HG03342 (cell line): ENCODE results near the gene SSC4D.
A peak's percentile ranks its signal among the peaks of the same experiment; 100 is the strongest.
"Not testable (repeated sequence)": the region's sequence is repeated elsewhere in the genome, so short reads cannot be mapped to it uniquely, and the experiment has no call there.

ENCODE experiments used
- ATAC-seq: cut with Tn5 transposase; IDR thresholded peaks from one replicate; pipeline ENCODE4 v1.9.1; 2021; ENCODE audit warnings: mild to moderate bottlenecking, moderate library complexity; ENCODE audit not compliant: unreplicated experiment

SSC4D gene

GRCh38 chr7:76409537-76409936, at the start of gene SSC4D:
TSS of gene SSC4D (minus strand) at chr7:76409697. CDS start at chr7:76404439, 5,258 bp downstream.
- ATAC-seq: no peak

DNA sequence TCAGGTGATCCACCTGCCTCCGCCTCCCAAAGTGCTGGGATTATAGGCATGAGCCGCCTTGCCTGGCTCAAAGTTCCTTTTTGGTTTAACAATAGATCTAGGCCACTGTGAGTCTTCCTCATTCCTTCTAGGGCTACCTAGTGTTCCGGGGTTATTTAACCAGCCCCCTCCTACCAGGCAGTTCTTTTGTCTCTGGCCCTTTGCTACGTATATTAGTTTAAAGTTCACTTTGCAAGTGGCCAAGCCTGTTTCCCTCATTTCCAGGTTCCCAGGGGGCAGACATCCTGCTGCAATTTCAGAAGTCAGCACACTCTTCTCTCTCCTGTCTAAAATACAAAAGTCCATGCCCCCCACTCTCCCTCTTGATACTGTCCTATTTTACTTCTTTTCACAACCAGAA, 49.0 kb upstream of the SSC4D start:
- not testable (repeated sequence) for ATAC-seq

DNA sequence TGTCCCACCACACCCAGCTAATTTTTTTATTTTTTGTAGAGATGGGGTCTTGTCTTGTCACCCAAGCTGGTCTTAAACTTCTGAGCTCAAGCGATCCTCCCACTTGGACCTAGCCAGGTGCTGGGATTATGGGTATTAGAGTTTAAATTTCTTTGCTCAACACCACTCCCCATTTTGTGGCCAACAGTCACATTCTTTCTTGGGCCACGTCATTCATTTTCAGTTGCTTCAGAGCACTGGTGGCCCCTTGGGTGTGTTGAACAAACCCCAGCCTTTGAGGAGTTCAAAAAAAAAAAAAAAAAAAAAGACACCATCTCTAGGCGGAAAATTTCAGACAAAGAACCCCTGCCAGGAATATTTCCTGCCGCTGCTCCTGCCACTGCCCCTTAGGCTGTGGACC, 47.5 kb upstream of the SSC4D start:
- not testable (repeated sequence) for ATAC-seq

GRCh38 chr7:76445577-76446008, 36.1 kb upstream of the SSC4D start:
- peak; percentile 81 for ATAC-seq

DNA sequence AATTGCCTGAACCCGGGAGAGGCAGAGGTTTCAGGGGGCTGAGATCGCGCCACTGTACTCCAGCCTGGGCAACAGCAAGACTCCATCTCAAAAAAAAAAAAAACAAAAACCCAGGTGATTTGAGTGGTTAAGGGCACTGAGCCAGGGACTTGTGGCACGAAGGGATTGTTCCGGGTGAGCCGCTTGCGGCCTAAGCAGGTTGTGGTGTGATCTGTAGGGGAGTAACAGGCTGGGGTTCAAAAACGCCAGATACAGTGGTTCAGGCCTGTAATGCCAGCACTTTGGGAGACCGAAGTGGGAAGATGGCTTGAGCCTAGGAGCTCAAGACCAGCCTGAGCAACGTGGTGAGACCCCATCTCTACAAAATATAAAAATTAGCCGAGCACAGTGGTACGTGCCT, 34.3 kb upstream of the SSC4D start:
- ATAC-seq: not testable (repeated sequence)

GRCh38 chr7:76442664-76443446, 33.4 kb upstream of the SSC4D start:
- ATAC-seq: not testable (repeated sequence)

DNA sequence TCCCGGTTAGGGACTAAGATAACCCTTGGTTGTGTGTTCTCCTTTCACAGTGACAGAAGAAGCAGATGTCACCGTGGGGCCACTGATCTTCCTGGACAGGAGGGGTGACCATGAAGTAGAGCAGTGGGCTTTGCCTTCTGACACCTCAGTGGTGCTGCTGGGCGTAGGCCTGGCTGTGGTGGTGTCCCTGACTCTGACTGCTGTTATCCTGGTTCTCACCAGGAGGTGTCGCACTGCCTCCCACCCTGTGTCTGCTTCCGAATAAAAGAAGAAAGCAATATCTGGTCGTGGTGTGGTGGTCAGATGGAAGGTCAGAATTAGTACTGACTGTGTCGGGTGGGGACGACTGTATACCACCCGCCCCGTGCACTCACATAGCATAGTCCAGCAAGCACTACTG, 32.3 kb upstream of the SSC4D start:
- ATAC-seq: peak; percentile 41

GRCh38 chr7:76440404-76440803, 30.9 kb upstream of the SSC4D start:
- ATAC-seq: not testable (repeated sequence)

DNA sequence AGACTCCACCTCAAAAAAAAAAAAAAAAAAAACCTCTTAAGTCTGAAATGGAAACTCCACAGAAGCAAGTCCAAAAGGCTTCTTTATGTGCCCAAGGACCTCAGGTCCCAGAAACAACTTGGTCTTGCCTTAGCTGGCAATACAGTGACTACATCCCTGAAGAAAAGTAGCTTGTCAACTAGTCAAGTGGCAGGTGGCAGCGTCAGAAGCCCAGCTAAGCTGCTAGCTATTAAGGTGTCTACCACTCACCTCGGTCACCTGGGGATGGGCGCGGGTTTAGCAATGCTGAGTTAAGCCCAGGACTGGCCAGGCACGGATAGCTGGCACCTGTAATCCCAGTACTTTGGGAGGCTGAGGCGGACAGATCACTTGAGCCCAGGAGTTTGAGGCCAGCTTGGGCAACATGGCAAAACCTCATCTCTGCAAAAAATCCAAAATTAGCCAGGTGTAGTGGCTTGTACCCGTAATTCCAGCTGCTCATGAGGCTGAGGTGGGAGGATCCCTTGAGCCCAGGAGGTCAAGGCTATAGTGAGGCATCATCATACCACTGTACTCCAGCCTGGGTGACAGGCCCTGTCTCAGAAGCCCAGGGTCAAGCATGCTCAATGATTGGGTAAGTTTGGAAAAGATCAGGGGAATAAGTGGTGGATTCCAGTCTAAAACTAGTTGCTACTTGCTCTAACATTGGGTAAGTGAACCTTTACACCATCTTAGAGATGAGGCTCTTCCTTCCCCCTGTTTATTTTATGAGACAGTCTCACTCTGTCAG, 29.8 kb upstream of the SSC4D start:
- not testable (repeated sequence) for ATAC-seq

DNA sequence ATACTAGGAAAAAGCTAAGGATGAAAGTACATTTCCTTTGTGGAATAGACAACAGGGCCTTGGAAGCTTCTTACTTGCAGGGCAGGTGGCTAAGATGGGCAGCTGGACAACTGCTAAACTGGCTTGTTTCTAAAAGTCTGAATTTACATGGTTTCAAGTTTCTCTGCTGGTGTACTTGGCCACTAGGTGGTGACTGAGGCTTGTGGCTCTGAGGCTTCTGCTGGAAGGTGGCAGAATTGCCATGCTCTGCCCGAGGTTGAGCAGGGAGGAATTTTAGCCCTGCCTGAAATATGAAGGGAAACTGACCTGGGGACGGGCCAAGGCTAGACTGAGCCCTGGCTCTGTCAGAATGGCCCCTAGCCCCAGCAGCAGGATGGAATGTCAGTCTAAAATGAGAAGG, 28.4 kb upstream of the SSC4D start:
- ATAC-seq: peak; percentile 76

DNA sequence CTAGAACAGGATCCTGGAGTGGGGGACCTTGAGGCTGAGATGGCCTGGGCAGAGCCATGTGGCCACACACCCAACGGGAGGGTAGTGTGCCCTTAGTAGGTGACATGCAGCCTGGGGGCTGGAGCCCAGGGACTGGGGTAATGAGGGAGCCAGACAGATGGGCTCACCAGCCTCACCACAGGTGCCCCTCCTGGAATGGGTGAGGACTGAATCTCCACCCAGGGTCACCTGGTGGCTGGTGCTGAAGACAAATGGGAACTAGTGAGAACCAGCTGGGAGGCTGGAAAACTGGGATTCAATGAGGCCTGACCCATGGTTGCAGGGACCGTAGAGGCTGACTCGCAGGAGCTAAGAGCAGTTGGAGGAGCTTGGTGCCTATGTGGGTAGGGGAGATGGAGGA, 21.3 kb upstream of the SSC4D start:
- no peak for ATAC-seq

DNA sequence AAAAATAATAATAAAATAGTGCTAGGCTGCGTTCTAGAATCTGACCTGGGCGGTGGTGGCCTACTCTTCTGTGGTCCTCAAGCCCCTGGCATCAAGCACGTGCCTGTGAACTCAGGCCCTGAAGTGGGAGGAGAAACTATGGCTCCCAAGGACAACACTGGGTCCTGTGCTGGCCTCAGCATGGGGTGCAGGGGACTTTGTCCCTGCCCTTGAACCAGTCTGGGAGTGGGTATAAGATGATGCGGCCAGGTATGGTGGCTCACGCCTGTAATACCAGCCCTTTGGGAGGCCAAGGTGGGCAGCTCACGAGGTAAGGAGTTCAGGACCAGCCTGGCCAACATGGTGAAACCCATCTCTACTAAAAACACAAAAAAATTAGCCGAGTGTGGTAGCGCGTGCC, 20.7 kb upstream of the SSC4D start:
- ATAC-seq: no peak

GRCh38 chr7:76428868-76429805, 19.6 kb upstream of the SSC4D start:
- ATAC-seq: no peak

DNA sequence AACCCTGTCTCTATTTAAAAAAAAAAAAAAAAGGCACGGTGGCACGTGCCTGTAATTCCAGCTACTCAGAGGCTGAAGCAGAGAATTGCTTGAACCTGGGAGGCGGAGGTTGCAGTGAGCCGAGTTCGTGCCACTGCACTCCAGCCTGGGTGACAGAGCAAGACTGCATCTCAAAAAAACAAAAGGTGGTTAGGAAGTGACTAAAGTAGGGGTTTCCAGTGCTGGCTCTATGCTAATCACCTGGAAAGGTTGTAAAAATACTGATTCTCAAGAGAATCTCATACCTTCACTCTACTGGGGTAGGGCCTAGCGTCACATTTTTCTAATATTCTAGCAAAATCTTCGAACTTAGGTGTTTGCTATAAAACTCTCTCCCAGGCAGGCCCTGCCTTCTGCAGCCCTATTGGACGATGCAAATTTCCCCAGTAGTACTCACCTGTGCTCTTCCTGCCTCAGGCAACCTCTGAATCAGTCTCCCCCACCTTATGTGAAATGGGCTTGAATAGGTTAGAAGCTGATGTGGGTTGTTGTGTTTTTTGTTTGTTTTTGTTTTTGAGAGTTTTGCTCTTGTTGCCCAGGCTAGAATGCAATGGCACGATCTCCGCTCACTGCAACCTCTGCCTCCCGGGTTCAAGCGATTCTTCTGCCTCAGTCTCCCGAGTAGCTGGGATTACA, 18.8 kb upstream of the SSC4D start:
- no peak for ATAC-seq

DNA sequence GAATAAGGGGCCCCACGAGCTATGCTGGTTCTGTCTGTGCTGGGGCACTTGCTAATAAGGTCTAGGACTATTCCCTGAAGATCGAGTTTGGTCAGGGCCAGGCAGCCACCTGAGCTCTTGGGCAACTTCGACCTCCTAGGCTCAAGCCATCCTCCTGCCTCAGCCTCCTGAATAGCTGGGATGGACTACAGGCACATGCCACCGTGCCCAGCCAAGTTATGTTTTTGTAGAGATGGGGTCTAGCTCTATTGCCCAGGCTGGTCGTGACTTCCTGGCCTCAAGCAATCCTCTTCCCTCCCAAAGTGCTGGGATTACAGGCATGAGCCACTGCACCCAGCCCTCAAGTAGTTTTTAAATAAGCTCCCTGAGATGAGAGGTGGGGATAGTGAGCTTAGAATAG, 18.1 kb upstream of the SSC4D start:
- no peak for ATAC-seq

DNA sequence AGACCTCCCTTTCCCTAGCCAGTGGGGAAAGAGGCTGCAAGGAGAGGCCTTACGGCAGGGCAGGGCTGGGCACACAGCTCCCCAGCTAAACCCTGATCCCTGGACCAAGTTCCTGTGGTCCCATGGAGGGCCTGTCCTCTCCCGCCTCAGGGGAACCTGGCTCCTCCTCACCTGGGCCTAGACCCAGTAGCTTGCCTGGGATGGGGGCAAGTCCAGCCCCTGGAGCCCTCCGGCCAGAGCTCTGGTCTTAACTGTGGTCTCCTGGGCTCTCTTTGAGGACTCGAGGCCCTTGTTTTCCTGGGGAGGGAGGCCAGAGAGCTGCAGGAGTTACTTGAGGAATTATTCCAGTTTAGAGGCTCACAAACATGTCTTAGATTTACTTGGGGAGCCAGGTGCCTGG, 16.7 kb upstream of the SSC4D start:
- no peak for ATAC-seq

GRCh38 chr7:76425558-76425957, 16.1 kb upstream of the SSC4D start:
- not testable (repeated sequence) for ATAC-seq

DNA sequence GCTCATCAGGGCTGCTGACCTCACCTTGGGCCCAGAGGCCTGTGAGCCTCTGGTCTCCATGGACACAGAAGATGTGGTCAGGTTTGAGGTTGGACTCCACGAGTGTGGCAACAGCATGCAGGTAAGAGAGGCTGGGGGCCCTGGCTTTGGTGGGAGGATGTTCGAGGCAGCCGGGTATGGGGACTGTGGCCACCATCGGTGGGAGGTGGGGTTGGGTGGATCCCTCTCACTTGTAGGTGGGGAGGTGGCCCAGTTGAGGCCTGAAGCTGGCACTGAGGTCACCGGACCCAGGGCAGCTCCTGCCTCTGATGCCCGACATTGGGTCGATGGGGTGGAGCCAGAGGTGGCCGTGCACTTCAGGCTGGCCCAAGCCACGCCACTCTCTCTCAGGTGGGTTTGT, 15.7 kb upstream of the SSC4D start:
- ATAC-seq: no peak

- peak; percentile 79 for ATAC-seq
These were observed 15.1 kb upstream of the SSC4D start, which contains the start of gene ZP3 for GRCh38 chr7:76424413-76425111. TSS of gene ZP3 (plus strand) at chr7:76424950. CDS start at chr7:76424965, 15 bp downstream.
